Hepatocyte (in vitro differentiated cells): ENCODE measurements around the gene GMDS.

ENCODE experiments used
- EZH2 ChIP-seq: fragments of 200-600 bp; sonication (generic); IDR thresholded peaks from 2 replicates; pipeline ENCODE4 v1.6.1; 2016; ENCODE audit warnings: antibody characterized with exemption, mild to moderate bottlenecking, borderline replicate concordance
- TF ChIP-seq, protein P1 (sequence below): fragments of 200-600 bp; sonication (generic); IDR thresholded peaks from 2 replicates; pipeline ENCODE4 v1.5.1; 2016; ENCODE audit warnings: antibody characterized with exemption, mild to moderate bottlenecking; ENCODE audit not compliant: poor library complexity

DNA sequence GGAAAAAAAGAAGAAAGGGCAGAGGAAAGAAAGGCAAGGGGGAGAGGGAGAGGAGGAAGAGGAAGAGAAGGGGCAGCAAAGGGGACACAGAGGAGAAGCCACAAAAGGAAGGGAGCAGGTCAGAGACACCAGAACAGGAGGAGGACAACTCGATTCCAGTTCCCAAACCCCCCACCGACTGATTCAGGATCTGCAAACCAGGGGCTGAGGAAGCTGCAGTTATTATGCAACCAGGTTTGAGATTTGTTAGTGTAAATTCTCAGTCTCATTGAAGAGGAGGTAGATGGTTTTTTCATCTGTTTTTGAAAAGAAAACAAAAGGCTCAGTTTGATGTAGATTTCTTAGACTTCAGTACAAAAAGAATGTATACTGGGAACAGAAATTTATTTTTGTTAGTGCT lies 432.9 kb downstream of the GMDS start:
- TF ChIP-seq, protein P1, sequence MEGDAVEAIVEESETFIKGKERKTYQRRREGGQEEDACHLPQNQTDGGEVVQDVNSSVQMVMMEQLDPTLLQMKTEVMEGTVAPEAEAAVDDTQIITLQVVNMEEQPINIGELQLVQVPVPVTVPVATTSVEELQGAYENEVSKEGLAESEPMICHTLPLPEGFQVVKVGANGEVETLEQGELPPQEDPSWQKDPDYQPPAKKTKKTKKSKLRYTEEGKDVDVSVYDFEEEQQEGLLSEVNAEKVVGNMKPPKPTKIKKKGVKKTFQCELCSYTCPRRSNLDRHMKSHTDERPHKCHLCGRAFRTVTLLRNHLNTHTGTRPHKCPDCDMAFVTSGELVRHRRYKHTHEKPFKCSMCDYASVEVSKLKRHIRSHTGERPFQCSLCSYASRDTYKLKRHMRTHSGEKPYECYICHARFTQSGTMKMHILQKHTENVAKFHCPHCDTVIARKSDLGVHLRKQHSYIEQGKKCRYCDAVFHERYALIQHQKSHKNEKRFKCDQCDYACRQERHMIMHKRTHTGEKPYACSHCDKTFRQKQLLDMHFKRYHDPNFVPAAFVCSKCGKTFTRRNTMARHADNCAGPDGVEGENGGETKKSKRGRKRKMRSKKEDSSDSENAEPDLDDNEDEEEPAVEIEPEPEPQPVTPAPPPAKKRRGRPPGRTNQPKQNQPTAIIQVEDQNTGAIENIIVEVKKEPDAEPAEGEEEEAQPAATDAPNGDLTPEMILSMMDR = no peak
- TF ChIP-seq EZH2 = no peak
